ENCODE measurements around the gene RASGRP4. TPM values are rescaled to one million over a fixed set of nuclear protein-coding genes. Genes with fewer than 3 reads are reported as not detected.

Gene RASGRP4
- total and polyA plus RNA-seq, 8 donors, result 2.0 to 23.8 (median 2.8) TPM

DNA sequence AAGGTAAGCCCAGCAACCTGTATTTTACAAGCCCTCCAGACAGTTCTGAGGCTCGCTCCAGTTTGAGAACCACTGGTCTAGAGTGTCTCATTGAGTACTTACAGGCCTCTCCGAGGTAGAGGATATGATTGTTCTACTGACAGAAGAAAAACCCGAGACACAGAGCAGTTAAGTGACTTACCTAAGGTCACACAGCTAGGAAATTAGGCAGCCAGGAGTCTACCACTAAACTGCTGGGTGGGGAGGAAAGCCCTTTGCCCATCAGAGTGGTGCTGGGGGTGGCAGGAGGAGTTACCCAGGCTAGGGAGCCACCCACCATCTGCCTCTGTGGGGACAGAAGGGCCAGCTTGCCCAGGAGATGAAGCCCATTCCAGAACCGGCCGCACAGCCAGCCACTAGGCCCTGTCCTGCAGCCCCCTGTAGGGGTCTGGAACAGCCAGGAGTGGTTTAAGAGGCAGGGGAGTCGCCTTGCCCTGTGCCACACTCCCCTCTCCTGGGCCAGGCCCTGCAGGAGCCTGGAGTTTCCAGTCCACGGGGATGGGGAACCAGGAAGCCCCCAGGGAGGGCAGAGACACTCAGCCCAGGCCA is 703 bp downstream of the RASGRP4 start:
- H3K9me3 ChIP-seq, result no peaks in the 10 kb centered on the region
- intact Hi-C loops (cut with DNase I), result no loop called here
- H3K36me3 ChIP-seq, result peaks cover 0 to 17% of the 10 kb centered on the region in 2 donors
- ATAC-seq, result peak; percentile 22
- peaks cover 0 to 17% of the 10 kb centered on the region in 2 donors for H3K27me3 ChIP-seq
- H3K4me3 ChIP-seq, result peak overlapping the region in 1 of 2 donors; percentile 53
- peaks cover 0 to 18% of the 10 kb centered on the region in 2 donors for H3K4me1 ChIP-seq
- no peak for DNase-seq
- H3K27ac ChIP-seq, result peak overlapping the region in 1 of 2 donors; percentile 77
- TF ChIP-seq, protein P1, sequence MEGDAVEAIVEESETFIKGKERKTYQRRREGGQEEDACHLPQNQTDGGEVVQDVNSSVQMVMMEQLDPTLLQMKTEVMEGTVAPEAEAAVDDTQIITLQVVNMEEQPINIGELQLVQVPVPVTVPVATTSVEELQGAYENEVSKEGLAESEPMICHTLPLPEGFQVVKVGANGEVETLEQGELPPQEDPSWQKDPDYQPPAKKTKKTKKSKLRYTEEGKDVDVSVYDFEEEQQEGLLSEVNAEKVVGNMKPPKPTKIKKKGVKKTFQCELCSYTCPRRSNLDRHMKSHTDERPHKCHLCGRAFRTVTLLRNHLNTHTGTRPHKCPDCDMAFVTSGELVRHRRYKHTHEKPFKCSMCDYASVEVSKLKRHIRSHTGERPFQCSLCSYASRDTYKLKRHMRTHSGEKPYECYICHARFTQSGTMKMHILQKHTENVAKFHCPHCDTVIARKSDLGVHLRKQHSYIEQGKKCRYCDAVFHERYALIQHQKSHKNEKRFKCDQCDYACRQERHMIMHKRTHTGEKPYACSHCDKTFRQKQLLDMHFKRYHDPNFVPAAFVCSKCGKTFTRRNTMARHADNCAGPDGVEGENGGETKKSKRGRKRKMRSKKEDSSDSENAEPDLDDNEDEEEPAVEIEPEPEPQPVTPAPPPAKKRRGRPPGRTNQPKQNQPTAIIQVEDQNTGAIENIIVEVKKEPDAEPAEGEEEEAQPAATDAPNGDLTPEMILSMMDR (IDR thresholded peaks at IDR 0.05), result no peak

DNA sequence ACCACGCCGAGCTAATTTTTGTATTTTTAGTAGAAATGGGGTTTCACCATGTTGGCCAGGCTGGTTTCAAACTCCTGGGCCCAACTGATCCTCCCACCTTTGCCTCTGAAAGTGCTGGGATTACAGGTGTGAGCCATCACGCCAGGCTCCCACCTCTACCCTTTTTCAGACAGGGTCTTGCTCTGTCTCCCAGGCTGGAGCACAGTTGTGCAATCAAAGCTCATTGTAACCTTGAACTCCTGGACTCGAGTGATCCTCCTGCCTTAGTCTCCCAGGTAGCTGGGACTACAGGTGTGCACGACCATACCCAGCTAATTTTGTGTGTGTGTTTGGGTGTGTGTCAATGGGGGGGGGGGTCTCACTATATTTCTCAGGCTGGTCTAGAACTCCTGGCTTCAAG is 1.7 kb downstream of the RASGRP4 start:
- ATAC-seq (no peak), DNase-seq (no peak)
- H3K9me3 ChIP-seq, result no peaks in the 10 kb centered on the region
- H3K27me3 ChIP-seq, result peaks cover 0 to 15% of the 10 kb centered on the region in 2 donors
- intact Hi-C loops (cut with DNase I), result no loop called here
- no peak overlapping the region for H3K27ac ChIP-seq
- H3K4me3 ChIP-seq, result peak overlapping the region in 1 of 2 donors; percentile 53
- TF ChIP-seq, protein P1 (IDR thresholded peaks at IDR 0.05), result no peak
- peaks cover 0 to 24% of the 10 kb centered on the region in 2 donors for H3K36me3 ChIP-seq
- H3K4me1 ChIP-seq, result peaks cover 0 to 18% of the 10 kb centered on the region in 2 donors

DNA sequence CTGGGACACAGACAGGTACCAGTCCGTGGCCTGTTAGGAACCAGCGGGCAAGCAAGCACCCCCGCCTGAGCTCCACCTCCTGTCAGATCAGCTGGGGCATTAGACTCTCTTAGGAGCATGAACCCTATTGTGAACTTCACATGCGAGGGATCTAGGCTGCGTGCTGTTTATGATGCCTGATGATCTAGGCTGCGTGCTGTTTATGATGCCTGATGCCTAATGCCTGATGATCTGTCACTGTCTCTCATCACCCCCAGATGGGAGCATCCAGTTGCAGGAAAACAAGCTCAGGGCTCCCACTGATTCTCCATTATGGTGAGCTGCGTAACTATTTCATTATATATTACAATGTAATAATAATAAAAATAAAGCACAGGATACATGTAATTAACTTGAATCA is 3.6 kb downstream of the RASGRP4 start:
- Histone ChIP-seq H3K36me3 (peaks cover 0 to 24% of the 10 kb centered on the region in 2 donors), H3K27ac (no peak overlapping the region), H3K4me3 (no peak overlapping the region), H3K9me3 (no peaks in the 10 kb centered on the region), H3K27me3 (peaks cover 0 to 23% of the 10 kb centered on the region in 2 donors), H3K4me1 (peaks cover 8 to 30% of the 10 kb centered on the region in 2 donors)
- DNase-seq (no peak), ATAC-seq (no peak)
- TF ChIP-seq, protein P1 (IDR thresholded peaks at IDR 0.05), result no peak
- intact Hi-C loops (cut with DNase I), result no loop called here

GRCh38 chr19:38421856-38422255 is 4.2 kb downstream of the RASGRP4 start:
- TF ChIP-seq, protein P1 (IDR thresholded peaks at IDR 0.05), result no peak
- peaks cover 0 to 24% of the 10 kb centered on the region in 2 donors for H3K36me3 ChIP-seq
- peaks cover 0 to 23% of the 10 kb centered on the region in 2 donors for H3K27me3 ChIP-seq
- H3K27ac ChIP-seq, result no peak overlapping the region
- DNase-seq, result no peak
- intact Hi-C loops (cut with DNase I), result no loop called here
- no peak for ATAC-seq
- H3K4me1 ChIP-seq, result peaks cover 9 to 36% of the 10 kb centered on the region in 2 donors
- no peaks in the 10 kb centered on the region for H3K9me3 ChIP-seq
- H3K4me3 ChIP-seq, result no peak overlapping the region

DNA sequence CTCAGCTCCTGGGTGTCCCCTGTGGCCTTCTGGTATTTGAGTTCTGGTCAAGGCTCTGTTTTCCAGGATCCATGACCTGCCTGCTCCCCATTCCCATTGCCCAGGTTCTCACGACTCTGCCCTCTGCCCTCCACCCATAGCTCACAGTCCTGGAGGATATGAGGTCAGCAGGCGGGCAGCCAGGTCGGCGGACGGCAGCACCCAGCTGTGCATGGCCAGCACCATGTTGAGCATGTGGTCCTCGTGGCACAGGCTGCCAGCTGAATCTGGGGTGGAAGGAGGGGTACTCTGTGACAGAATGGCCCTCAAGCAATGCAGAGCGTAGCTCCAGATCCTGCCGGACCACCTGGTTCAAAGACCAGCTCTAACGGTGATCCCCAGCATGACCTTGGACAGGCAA is 5.1 kb downstream of the RASGRP4 start:
- ATAC-seq, result no peak

More for the DNA sequence above, 5.1 kb downstream of the RASGRP4 start:
- Histone ChIP-seq H3K4me3 (no peak overlapping the region), H3K9me3 (no peaks in the 10 kb centered on the region), H3K27me3 (peaks cover 0 to 19% of the 10 kb centered on the region in 2 donors), H3K36me3 (peaks cover 0 to 24% of the 10 kb centered on the region in 2 donors), H3K27ac (no peak overlapping the region), H3K4me1 (peaks cover 9 to 29% of the 10 kb centered on the region in 2 donors)
- intact Hi-C loops (cut with DNase I), result no loop called here
- DNase-seq, result no peak
- TF ChIP-seq, protein P1 (IDR thresholded peaks at IDR 0.05), result no peak

Measured in left lung (tissue), 10 donors.